GM10248 (cell line): Measurements from ENCODE around the gene CYTIP.

Source experiments
- CTCF ChIA-PET: fragments of 300-600 bp; sonication (Branson Sonifier 250); formaldehyde crosslinking; extraction: SDS; loops from one replicate; lab custom pipeline; 2021; ENCODE audit warnings: antibody characterized with exemption; lab: Yijun Ruan, JAX
- POLR2A ChIA-PET: fragments of 350-650 bp; sonication (Branson Sonifier 250); formaldehyde crosslinking; extraction: SDS; loops from one replicate; lab custom pipeline; 2020; ENCODE audit warnings: antibody characterized with exemption; lab: Yijun Ruan, JAX
- DNase-seq: peaks from one replicate; pipeline ENCODE4 v3.0.0; 2012; ENCODE audit errors: extremely low spot score
- CTCF ChIP-seq: IDR thresholded peaks from 2 replicates; pipeline ENCODE4 v1.5.1; 2012; ENCODE audit warnings: mild to moderate bottlenecking, low read depth; ENCODE audit errors: extremely low read depth, missing control alignments, control extremely low read depth

Gene CYTIP

DNA sequence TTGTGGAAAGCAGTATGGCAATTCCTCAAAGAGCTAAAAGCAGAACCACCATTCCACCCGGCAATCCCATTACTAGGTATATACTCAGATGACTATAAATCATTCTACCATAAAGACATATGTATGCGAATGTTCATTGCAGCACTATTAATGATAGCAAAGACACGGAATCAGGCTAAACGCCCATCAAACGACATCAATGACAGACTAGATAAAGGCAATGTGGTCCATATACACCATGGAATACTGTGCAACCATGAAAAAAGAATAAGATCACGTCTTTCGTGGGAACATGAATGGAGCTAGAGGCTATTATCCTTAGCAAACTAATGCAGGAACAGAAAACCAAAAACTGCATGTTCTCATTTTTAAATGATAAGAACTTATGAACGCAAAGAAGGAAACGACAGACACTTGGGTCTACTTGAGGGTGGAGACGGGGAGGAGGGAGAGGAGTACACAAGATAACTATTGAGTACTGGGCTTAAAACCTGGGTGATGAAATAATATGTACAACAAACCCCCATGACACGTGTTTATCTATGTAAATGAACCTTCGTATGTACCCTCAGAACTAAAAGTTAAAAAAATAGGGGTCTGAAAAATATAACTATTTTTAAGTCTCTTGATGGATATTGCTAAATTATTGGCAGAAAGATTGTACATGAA is 32.0 kb upstream of the CYTIP start:
- no peak for TF ChIP-seq CTCF
- DNase-seq = no peak
- POLR2A ChIA-PET = no interaction called here
- CTCF ChIA-PET = interaction anchor here (1.0 to 1.8 kb wide), 2 partner anchors 16 to 139 kb away, joined by 3 to 7 read pairs; no protein-coding TSS in a partner anchor

DNA sequence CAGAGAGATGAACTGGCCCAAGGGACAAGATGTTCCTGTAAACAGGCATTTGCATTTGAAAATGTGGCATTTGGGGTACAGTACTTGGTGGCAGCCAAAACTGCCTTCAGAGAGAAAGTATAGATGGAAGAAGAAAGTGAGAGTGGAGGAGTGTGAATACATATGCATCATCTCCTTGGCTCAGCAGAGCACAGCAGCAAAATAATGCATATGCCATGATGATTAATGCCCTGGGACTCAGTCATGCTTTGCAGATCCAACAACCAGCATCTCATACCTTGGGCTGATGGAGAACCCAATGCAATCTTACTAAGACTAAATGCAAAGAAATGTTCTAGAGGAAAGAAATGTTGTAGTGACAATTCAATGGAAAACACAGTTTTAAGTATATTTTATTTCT is 29.7 kb upstream of the CYTIP start:
- no peak for TF ChIP-seq CTCF

GRCh38 chr2:157471078-157471477 is 27.2 kb upstream of the CYTIP start:
- ChIA-PET CTCF (interaction anchor here (1.0 to 2.7 kb wide), 5 partner anchors 13 to 144 kb away, joined by 3 to 12 read pairs (median 4); partner anchors contain the start of gene CYTIP), POLR2A (interaction anchor here (2.7 kb wide), 1 partner anchor 27 kb away, joined by 11 read pairs; the partner anchor contains the start of gene CYTIP)
- peak; percentile 20 for DNase-seq
- TF ChIP-seq CTCF = no peak

More for the DNA sequence above, 29.7 kb upstream of the CYTIP start:
- ChIA-PET POLR2A (no interaction called here), CTCF (interaction anchor here (0.9 to 2.4 kb wide), 10 partner anchors 9 to 171 kb away, joined by 3 to 16 read pairs (median 6); partner anchors contain the start of gene CYTIP)
- DNase-seq = no peak

DNA sequence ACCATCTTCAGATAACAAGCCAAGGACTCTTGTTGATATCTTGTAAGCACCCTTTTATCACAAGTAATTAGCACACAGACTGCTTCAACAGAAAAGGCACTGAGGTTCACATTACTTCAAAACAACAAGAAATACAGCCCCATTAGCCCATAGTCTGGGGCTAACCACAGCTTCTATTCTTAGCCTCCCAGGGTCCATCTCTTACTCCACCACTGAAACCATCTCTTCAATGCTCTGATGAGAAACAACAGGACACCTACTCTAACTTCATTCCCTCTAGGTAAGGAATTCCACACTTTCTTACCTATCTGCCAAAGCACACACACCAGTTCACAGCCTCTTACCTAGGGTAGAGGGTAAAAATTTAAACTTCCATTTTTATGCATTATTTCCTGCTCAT is 26.4 kb upstream of the CYTIP start:
- CTCF ChIA-PET = interaction anchor here (1.0 to 2.7 kb wide), 6 partner anchors 12 to 143 kb away, joined by 3 to 12 read pairs (median 4); partner anchors contain the start of gene CYTIP
- POLR2A ChIA-PET = interaction anchor here (2.2 to 2.7 kb wide), 2 partner anchors 27 to 30 kb away, joined by 9 to 11 read pairs; partner anchors contain the start of gene CYTIP
- no peak for TF ChIP-seq CTCF
- DNase-seq = peak; percentile 36

GRCh38 chr2:157469726-157470125 is 25.8 kb upstream of the CYTIP start:
- POLR2A ChIA-PET = interaction anchor here (2.2 to 2.7 kb wide), 2 partner anchors 26 to 29 kb away, joined by 9 to 11 read pairs; partner anchors contain the start of gene CYTIP
- no peak for DNase-seq

More at GRCh38 chr2:157469726-157470125, 25.8 kb upstream of the CYTIP start:
- CTCF ChIA-PET = interaction anchor here (1.1 to 5.8 kb wide), 7 partner anchors 11 to 142 kb away, joined by 3 to 27 read pairs (median 3); no protein-coding TSS in a partner anchor
- TF ChIP-seq CTCF = no peak
